Measurements from ENCODE around the gene SYT7.

Gene SYT7

DNA sequence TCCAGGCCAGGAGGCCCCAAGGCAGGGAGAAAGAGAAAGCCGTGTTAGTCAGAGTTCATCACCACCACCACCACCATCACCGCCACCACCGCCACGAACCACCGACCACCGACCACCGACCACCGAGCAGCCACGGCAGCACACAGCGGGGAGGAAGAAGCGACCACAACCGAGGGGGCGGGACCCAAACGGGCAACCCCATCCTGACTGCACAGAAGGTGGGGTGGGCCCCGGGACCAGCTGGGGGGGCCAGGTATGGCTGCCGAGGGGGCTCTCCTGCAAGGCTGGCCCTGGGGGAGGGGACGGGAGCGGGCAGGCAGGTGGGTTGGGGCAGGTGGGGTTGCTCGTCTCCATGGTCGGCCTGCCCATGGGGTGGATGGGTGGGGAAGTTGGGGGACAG is 34.2 kb downstream of the SYT7 start:
- POLR2A ChIA-PET, result no interaction called here
- TF ChIP-seq HOXA7 (CRISPR knock-in tag; IDR thresholded peaks at IDR 0.05; ENCODE audit: borderline replicate concordance), result no peak
- TF ChIP-seq KLF10 (tag by site-specific recombination; IDR thresholded peaks at IDR 0.05), result no peak
- Histone ChIP-seq H3K27ac (ENCODE audit: extremely low read depth, low read depth, low read length) (no peak overlapping the region), H3K4me3 (ENCODE audit: low read depth, low read length) (no peak overlapping the region), H3K9me3 (ENCODE audit: control insufficient read depth, insufficient read depth, low read depth, low read length) (no peaks in the 10 kb centered on the region), H3K36me3 (ENCODE audit: control insufficient read depth in 2 of 2, insufficient read depth in 1 of 2, low read length in 2 of 2) (no peaks in the 10 kb centered on the region), H3K4me1 (ENCODE audit: control insufficient read depth, insufficient read depth, low read length) (no peaks in the 10 kb centered on the region)
- CTCF ChIA-PET, result no interaction called here

DNA sequence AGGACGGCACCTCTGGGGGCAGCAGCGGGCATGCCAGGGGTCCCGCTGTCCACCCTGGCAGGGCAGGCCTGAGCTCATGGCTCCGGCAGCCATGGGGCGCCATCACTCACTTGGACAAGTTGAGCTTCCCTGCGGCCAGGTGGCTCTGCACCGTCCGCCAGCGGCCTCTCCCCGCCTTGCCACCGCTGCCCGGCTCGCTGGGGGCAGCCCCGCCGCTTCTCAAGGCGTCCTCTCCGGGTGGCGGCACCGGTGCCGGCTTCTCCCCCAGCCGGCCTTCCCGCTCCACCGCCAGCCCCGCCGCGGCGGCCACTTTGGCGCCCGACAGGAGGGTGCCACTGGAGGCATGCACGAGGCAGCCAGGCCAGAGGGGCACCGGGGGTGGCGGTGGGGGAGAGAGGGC is 35.0 kb downstream of the SYT7 start:
- TF ChIP-seq, protein P1, sequence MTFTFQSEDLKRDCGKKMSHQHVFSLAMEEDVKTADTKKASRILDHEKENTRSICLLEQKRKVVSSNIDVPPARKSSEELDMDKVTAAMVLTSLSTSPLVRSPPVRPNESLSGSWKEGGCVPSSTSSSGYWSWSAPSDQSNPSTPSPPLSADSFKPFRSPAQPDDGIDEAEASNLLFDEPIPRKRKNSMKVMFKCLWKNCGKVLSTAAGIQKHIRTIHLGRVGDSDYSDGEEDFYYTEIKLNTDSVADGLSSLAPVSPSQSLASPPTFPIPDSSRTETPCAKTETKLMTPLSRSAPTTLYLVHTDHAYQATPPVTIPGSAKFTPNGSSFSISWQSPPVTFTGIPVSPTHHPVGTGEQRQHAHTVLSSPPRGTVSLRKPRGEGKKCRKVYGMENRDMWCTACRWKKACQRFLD (tag by site-specific recombination; IDR thresholded peaks at IDR 0.05), result no peak
- TF ChIP-seq REPIN1 (tag by site-specific recombination; IDR thresholded peaks at IDR 0.05; ENCODE audit: low read depth), result no peak
- CTCF ChIA-PET, result interaction anchor here (0.5 to 3.0 kb wide), 9 partner anchors 8 to 99 kb away, joined by 3 to 13 read pairs (median 4); no protein-coding TSS in a partner anchor
- POLR2A ChIA-PET, result no interaction called here
- no peaks in the 10 kb centered on the region for H3K4me1 ChIP-seq (ENCODE audit: control insufficient read depth, insufficient read depth, low read length)
- no peaks in the 10 kb centered on the region for H3K9me3 ChIP-seq (ENCODE audit: control insufficient read depth, insufficient read depth, low read depth, low read length)
- H3K36me3 ChIP-seq (ENCODE audit: control insufficient read depth in 2 of 2, insufficient read depth in 1 of 2, low read length in 2 of 2), result no peaks in the 10 kb centered on the region
- no peak overlapping the region for H3K4me3 ChIP-seq (ENCODE audit: low read depth, low read length)
- H3K27ac ChIP-seq (ENCODE audit: extremely low read depth, low read depth, low read length), result no peak overlapping the region

DNA sequence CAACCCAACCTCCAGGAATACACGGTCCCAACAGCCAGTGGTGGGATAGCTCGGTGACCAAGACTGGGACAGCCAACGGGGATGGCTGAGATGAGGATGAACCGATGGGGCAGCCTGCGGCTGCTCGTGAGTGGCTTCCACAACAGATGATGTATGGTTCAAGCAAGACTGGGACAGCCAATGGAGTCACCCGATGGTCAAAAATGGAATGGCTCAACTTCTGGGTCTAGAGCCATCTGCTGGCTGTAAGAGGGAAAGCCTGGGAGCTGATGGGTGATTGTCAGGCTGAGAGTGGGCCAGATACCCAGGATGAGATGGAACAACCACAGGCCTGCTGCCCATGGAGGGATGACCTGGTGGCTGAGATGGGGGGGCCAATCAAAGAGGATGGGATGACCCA is 35.5 kb downstream of the SYT7 start:
- POLR2A ChIA-PET, result no interaction called here
- Histone ChIP-seq H3K4me3 (ENCODE audit: low read depth, low read length) (no peak overlapping the region), H3K27ac (ENCODE audit: extremely low read depth, low read depth, low read length) (no peak overlapping the region), H3K4me1 (ENCODE audit: control insufficient read depth, insufficient read depth, low read length) (no peaks in the 10 kb centered on the region), H3K9me3 (ENCODE audit: control insufficient read depth, insufficient read depth, low read depth, low read length) (no peaks in the 10 kb centered on the region), H3K36me3 (ENCODE audit: control insufficient read depth in 2 of 2, insufficient read depth in 1 of 2, low read length in 2 of 2) (no peaks in the 10 kb centered on the region)
- CTCF ChIA-PET, result interaction anchor here (0.5 to 3.0 kb wide), 9 partner anchors 8 to 99 kb away, joined by 3 to 13 read pairs (median 4); no protein-coding TSS in a partner anchor
- no peak for TF ChIP-seq ZNF555 (tag by site-specific recombination; conservative IDR thresholded peaks at IDR 0.05)
- no peak for TF ChIP-seq HOXA7 (CRISPR knock-in tag; IDR thresholded peaks at IDR 0.05; ENCODE audit: borderline replicate concordance)
- TF ChIP-seq ZNF664 (tag by site-specific recombination; IDR thresholded peaks at IDR 0.05), result no peak
- TF ChIP-seq, protein P2, sequence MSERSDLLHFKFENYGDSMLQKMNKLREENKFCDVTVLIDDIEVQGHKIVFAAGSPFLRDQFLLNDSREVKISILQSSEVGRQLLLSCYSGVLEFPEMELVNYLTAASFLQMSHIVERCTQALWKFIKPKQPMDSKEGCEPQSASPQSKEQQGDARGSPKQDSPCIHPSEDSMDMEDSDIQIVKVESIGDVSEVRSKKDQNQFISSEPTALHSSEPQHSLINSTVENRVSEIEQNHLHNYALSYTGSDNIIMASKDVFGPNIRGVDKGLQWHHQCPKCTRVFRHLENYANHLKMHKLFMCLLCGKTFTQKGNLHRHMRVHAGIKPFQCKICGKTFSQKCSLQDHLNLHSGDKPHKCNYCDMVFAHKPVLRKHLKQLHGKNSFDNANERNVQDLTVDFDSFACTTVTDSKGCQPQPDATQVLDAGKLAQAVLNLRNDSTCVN (tag by site-specific recombination; optimal IDR thresholded peaks at IDR 0.05), result no peak
- no peak for TF ChIP-seq SCRT2 (tag by site-specific recombination; IDR thresholded peaks at IDR 0.05)
- no peak for TF ChIP-seq ZNF777 (tag by site-specific recombination; IDR thresholded peaks at IDR 0.05; ENCODE audit: borderline replicate concordance)
- TF ChIP-seq, protein P3, sequence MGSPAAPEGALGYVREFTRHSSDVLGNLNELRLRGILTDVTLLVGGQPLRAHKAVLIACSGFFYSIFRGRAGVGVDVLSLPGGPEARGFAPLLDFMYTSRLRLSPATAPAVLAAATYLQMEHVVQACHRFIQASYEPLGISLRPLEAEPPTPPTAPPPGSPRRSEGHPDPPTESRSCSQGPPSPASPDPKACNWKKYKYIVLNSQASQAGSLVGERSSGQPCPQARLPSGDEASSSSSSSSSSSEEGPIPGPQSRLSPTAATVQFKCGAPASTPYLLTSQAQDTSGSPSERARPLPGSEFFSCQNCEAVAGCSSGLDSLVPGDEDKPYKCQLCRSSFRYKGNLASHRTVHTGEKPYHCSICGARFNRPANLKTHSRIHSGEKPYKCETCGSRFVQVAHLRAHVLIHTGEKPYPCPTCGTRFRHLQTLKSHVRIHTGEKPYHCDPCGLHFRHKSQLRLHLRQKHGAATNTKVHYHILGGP (tag by site-specific recombination; IDR thresholded peaks at IDR 0.05), result no peak
- TF ChIP-seq PRDM1 (tag by site-specific recombination; IDR thresholded peaks at IDR 0.05), result no peak
- no peak for TF ChIP-seq ZFP69B (tag by site-specific recombination; IDR thresholded peaks at IDR 0.05)
- no peak for TF ChIP-seq ZNF658 (tag by site-specific recombination; IDR thresholded peaks at IDR 0.05)
- no peak for TF ChIP-seq ZNF391 (tag by site-specific recombination; IDR thresholded peaks at IDR 0.05; ENCODE audit: borderline replicate concordance, low read depth)
- no peak for TF ChIP-seq ZNF701 (tag by site-specific recombination; IDR thresholded peaks at IDR 0.05)
- no peak for TF ChIP-seq ZNF114 (tag by site-specific recombination; IDR thresholded peaks at IDR 0.05)
- TF ChIP-seq, protein P4, sequence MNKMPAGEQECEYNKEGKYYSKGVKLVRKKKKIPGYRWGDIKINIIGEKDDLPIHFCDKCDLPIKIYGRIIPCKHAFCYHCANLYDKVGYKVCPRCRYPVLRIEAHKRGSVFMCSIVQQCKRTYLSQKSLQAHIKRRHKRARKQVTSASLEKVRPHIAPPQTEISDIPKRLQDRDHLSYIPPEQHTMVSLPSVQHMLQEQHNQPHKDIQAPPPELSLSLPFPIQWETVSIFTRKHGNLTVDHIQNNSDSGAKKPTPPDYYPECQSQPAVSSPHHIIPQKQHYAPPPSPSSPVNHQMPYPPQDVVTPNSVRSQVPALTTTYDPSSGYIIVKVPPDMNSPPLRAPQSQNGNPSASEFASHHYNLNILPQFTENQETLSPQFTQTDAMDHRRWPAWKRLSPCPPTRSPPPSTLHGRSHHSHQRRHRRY (tag by site-specific recombination; IDR thresholded peaks at IDR 0.05), result no peak
- no peak for TF ChIP-seq ZNF335 (tag by site-specific recombination; conservative IDR thresholded peaks at IDR 0.05)
- no peak for TF ChIP-seq ZNF174 (tag by site-specific recombination; IDR thresholded peaks at IDR 0.05)
- no peak for TF ChIP-seq HOXC10 (CRISPR knock-in tag; IDR thresholded peaks at IDR 0.05)
